ENCODE data around the gene GPC5. TPM values are rescaled to one million over a fixed set of nuclear protein-coding genes. Genes with fewer than 3 reads are reported as not detected.

The GPC5 gene
- total RNA-seq (under 1 TPM in 2 of 5 experiments, not detected in 3; 0.10 to 0.38 TPM), polyA plus RNA-seq (not detected), total RNA-seq (not detected)

DNA sequence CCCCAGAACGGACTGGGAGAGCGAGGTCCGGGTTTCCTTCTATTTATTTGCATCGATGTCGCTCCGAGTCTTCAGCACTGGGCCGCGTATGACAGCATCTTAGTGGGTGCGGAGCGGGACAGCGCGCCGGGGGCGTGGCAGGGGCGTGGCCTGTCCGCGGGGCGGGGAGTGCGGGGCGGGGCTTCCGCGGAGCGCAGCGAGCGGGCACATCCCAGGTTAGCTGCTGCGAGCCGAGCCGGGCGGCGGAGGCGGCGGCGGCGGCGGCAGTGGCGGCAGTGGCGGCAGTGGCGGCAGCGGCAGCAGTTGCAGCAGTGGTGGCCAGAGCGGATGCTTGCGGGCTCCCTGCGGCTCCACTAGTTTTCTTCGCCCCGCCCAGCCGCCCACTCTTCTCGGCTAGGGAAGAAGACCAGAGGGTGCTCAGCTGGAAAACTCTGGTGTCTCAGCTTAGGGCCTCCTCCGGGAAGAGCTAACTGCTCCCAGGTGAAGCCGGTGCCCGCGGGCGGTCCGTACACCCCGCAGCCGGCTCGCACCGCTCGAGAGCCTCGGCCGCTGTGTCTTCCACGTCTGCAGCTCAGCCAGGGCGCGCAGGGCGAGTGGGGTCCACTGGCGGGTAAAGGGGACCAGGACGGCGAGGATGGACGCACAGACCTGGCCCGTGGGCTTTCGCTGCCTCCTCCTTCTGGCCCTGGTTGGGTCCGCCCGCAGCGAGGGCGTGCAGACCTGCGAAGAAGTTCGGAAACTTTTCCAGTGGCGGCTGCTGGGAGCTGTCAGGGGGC is at the start of gene GPC5:
TSS of gene GPC5 (plus strand) at position 209 of the 776 bp plus-strand sequence.
- Histone ChIP-seq H3K36me3 (ENCODE audit: control insufficient read depth in 2 of 3, insufficient read depth in 3 of 3, low read length in 3 of 3) (no peaks in the 10 kb centered on the region), H3K4me1 (ENCODE audit: control insufficient read depth in 2 of 2, insufficient read depth in 2 of 2, low read length in 2 of 2) (peaks cover 5 to 11% of the 10 kb centered on the region in 2 donors), H3K27ac (ENCODE audit: low read depth, low read length) (no peak within 1 kb of the TSS), H3K9me3 (ENCODE audit: control insufficient read depth in 2 of 3, low read length in 3 of 3) (no peaks in the 10 kb centered on the region), H3K4me3 (ENCODE audit: low read length) (peak within 1 kb of the TSS; percentile 39), H3K27me3 (ENCODE audit: control insufficient read depth in 2 of 2, insufficient read depth in 2 of 2, low read length in 2 of 2) (peaks cover 0 to 4% of the 10 kb centered on the region in 2 donors)
- ATAC-seq (peak; percentile 100), DNase-seq (peak; percentile 57 to 88 (median 77))
- H3K9me3 Mint-ChIP-seq = peaks cover 0 to 3% (median 0%) of the 10 kb centered on the region in 11 donors
- peak within 1 kb of the TSS; percentile 70 to 89 (median 81) for H3K4me3 Mint-ChIP-seq
- peaks cover 4 to 15% (median 12%) of the 10 kb centered on the region in 7 donors for H3K4me1 Mint-ChIP-seq
- ChIA-PET CTCF (no interaction called here), POLR2A (no interaction called here)
- H3K27ac Mint-ChIP-seq = peak within 1 kb of the TSS in 2 of 9 donors; percentile 18 to 25
- no peaks in the 10 kb centered on the region for H3K36me3 Mint-ChIP-seq
- peaks cover 23 to 89% (median 45%) of the 10 kb centered on the region in 5 donors for H3K27me3 Mint-ChIP-seq
- intact Hi-C loops (cut with micrococcal nuclease) = loop anchor here (1.0 to 2.0 kb wide), 2 partner anchors 51 to 86 kb away; partner anchors contain the start of gene MIR17HG (in 2 of the 2)

- CTCF ChIA-PET = interaction anchor here (0.6 to 1.2 kb wide), 4 partner anchors 9 to 46 kb away, joined by 3 to 9 read pairs (median 4); no protein-coding TSS in a partner anchor
- H3K36me3 ChIP-seq (ENCODE audit: control insufficient read depth in 2 of 3, insufficient read depth in 3 of 3, low read length in 3 of 3) = peaks cover 0 to 18% (median 0%) of the 10 kb centered on the region in 3 experiments
- peaks cover 6 to 46% (median 41%) of the 10 kb centered on the region in 7 donors for H3K4me1 Mint-ChIP-seq
- H3K27me3 ChIP-seq (ENCODE audit: control insufficient read depth in 2 of 2, insufficient read depth in 2 of 2, low read length in 2 of 2) = no peaks in the 10 kb centered on the region
- H3K4me3 Mint-ChIP-seq = peak overlapping the region; percentile 88 to 98 (median 91)
- no peaks in the 10 kb centered on the region for H3K9me3 ChIP-seq (ENCODE audit: control insufficient read depth in 2 of 3, low read length in 3 of 3)
- DNase-seq = peak; percentile 79 to 96 (median 90)
- H3K27ac Mint-ChIP-seq = peak overlapping the region; percentile 85 to 95 (median 93)
- POLR2A ChIA-PET = no interaction called here
- H3K4me1 ChIP-seq (ENCODE audit: control insufficient read depth in 2 of 2, insufficient read depth in 2 of 2, low read length in 2 of 2) = peaks cover 15 to 17% of the 10 kb centered on the region in 2 donors
- H3K27ac ChIP-seq (ENCODE audit: low read depth, low read length) = peak overlapping the region; percentile 83
- peaks cover 3 to 20% (median 11%) of the 10 kb centered on the region in 5 donors for H3K36me3 Mint-ChIP-seq
- peaks cover 0 to 6% (median 0%) of the 10 kb centered on the region in 11 donors for H3K9me3 Mint-ChIP-seq
- peak overlapping the region; percentile 70 for H3K4me3 ChIP-seq (ENCODE audit: low read length)
- H3K27me3 Mint-ChIP-seq = no peaks in the 10 kb centered on the region
- peak; percentile 83 for ATAC-seq
- intact Hi-C loops (cut with micrococcal nuclease) = loop anchor here (1.0 kb wide), 2 partner anchors 36 to 215 kb away; no protein-coding TSS in a partner anchor
These were observed 49.5 kb upstream of the GPC5 start for GRCh38 chr13:91348906-91349435.

GRCh38 chr13:91349992-91350911 is 48.2 kb upstream of the GPC5 start:
- H3K27ac ChIP-seq (ENCODE audit: low read depth, low read length) = peak overlapping the region; percentile 83
- POLR2A ChIA-PET = no interaction called here
- Mint-ChIP-seq H3K4me3 (peak overlapping the region; percentile 29 to 98 (median 91)), H3K27me3 (no peaks in the 10 kb centered on the region), H3K9me3 (peaks cover 0 to 6% (median 0%) of the 10 kb centered on the region in 11 donors), H3K36me3 (peaks cover 7 to 24% (median 16%) of the 10 kb centered on the region in 5 donors), H3K4me1 (peaks cover 8 to 51% (median 41%) of the 10 kb centered on the region in 7 donors), H3K27ac (peak overlapping the region in 3 of 9 donors; percentile 3 to 92 (median 3))
- H3K27me3 ChIP-seq (ENCODE audit: control insufficient read depth in 2 of 2, insufficient read depth in 2 of 2, low read length in 2 of 2) = no peaks in the 10 kb centered on the region
- intact Hi-C loops (cut with micrococcal nuclease) = loop anchor here (1.0 to 2.0 kb wide), 3 partner anchors 17 to 216 kb away; no protein-coding TSS in a partner anchor
- CTCF ChIA-PET = interaction anchor here (1.2 kb wide), 1 partner anchor 37 kb away, joined by 9 read pairs; no protein-coding TSS in a partner anchor
- ATAC-seq (no peak), DNase-seq (no peak)
- H3K36me3 ChIP-seq (ENCODE audit: control insufficient read depth in 2 of 3, insufficient read depth in 3 of 3, low read length in 3 of 3) = peaks cover 0 to 22% (median 0%) of the 10 kb centered on the region in 3 experiments
- peaks cover 15 to 17% of the 10 kb centered on the region in 2 donors for H3K4me1 ChIP-seq (ENCODE audit: control insufficient read depth in 2 of 2, insufficient read depth in 2 of 2, low read length in 2 of 2)
- no peaks in the 10 kb centered on the region for H3K9me3 ChIP-seq (ENCODE audit: control insufficient read depth in 2 of 3, low read length in 3 of 3)
- no peak overlapping the region for H3K4me3 ChIP-seq (ENCODE audit: low read length)

- H3K36me3 Mint-ChIP-seq = peaks cover 7 to 25% (median 17%) of the 10 kb centered on the region in 5 donors
- Histone ChIP-seq H3K27me3 (ENCODE audit: control insufficient read depth in 2 of 2, insufficient read depth in 2 of 2, low read length in 2 of 2) (no peaks in the 10 kb centered on the region), H3K4me1 (ENCODE audit: control insufficient read depth in 2 of 2, insufficient read depth in 2 of 2, low read length in 2 of 2) (peaks cover 15 to 17% of the 10 kb centered on the region in 2 donors), H3K4me3 (ENCODE audit: low read length) (no peak overlapping the region), H3K36me3 (ENCODE audit: control insufficient read depth in 2 of 3, insufficient read depth in 3 of 3, low read length in 3 of 3) (peaks cover 0 to 22% (median 0%) of the 10 kb centered on the region in 3 experiments), H3K9me3 (ENCODE audit: control insufficient read depth in 2 of 3, low read length in 3 of 3) (no peaks in the 10 kb centered on the region), H3K27ac (ENCODE audit: low read depth, low read length) (no peak overlapping the region)
- H3K4me3 Mint-ChIP-seq = peak overlapping the region in 4 of 10 donors; percentile 5 to 98 (median 94)
- H3K27ac Mint-ChIP-seq = no peak overlapping the region
- no peaks in the 10 kb centered on the region for H3K27me3 Mint-ChIP-seq
- ChIA-PET CTCF (no interaction called here), POLR2A (no interaction called here)
- ATAC-seq (no peak), DNase-seq (no peak)
- peaks cover 8 to 51% (median 41%) of the 10 kb centered on the region in 7 donors for H3K4me1 Mint-ChIP-seq
- intact Hi-C loops (cut with micrococcal nuclease) = loop anchor here in 1 of 2 donors (2.0 kb wide), 1 partner anchor 16 kb away; no protein-coding TSS in a partner anchor
- peaks cover 0 to 6% (median 0%) of the 10 kb centered on the region in 11 donors for H3K9me3 Mint-ChIP-seq
These were observed 47.3 kb upstream of the GPC5 start for GRCh38 chr13:91351123-91351522.

DNA sequence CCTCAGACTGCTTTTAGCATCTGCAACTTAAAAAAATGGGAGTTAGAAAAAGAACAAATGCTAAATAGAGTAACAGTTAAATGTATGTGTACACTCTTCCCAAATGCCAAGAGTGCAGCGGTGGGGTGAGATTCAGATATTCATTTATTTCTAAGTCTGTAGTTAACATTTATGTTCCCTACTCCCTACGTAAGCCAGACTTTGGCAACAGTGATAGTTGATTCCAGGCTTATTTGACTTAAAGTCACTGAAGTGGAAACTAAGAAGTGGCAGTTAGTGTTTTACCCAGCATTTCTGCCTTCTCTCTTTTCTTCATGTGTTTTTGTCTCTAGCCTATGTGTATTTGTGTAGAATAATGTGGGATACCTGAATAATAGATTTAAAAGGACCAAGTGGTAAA is 46.4 kb upstream of the GPC5 start:
- Mint-ChIP-seq H3K4me1 (peaks cover 10 to 47% (median 40%) of the 10 kb centered on the region in 7 donors), H3K9me3 (peaks cover 0 to 6% (median 0%) of the 10 kb centered on the region in 11 donors), H3K4me3 (peak overlapping the region in 1 of 10 donors; percentile 98), H3K27me3 (no peaks in the 10 kb centered on the region), H3K27ac (peak overlapping the region in 1 of 9 donors; percentile 32), H3K36me3 (peaks cover 7 to 30% (median 17%) of the 10 kb centered on the region in 5 donors)
- DNase-seq (no peak), ATAC-seq (no peak)
- intact Hi-C loops (cut with micrococcal nuclease) = loop anchor here in 1 of 2 donors (2.0 kb wide), 1 partner anchor 15 kb away; no protein-coding TSS in a partner anchor
- POLR2A ChIA-PET = no interaction called here
- no peaks in the 10 kb centered on the region for H3K27me3 ChIP-seq (ENCODE audit: control insufficient read depth in 2 of 2, insufficient read depth in 2 of 2, low read length in 2 of 2)
- no peak overlapping the region for H3K4me3 ChIP-seq (ENCODE audit: low read length)
- CTCF ChIA-PET = no interaction called here
- H3K4me1 ChIP-seq (ENCODE audit: control insufficient read depth in 2 of 2, insufficient read depth in 2 of 2, low read length in 2 of 2) = peaks cover 8 to 17% of the 10 kb centered on the region in 2 donors
- no peak overlapping the region for H3K27ac ChIP-seq (ENCODE audit: low read depth, low read length)
- H3K36me3 ChIP-seq (ENCODE audit: control insufficient read depth in 2 of 3, insufficient read depth in 3 of 3, low read length in 3 of 3) = peaks cover 0 to 22% (median 0%) of the 10 kb centered on the region in 3 experiments
- no peaks in the 10 kb centered on the region for H3K9me3 ChIP-seq (ENCODE audit: control insufficient read depth in 2 of 3, low read length in 3 of 3)
